Smooth muscle cell (in vitro differentiated cells): Measurements from ENCODE around the gene MYO3B. TPM values are rescaled to one million over a fixed set of nuclear protein-coding genes. Genes with fewer than 3 reads are reported as not detected.

ENCODE experiments used
- DNase-seq: peaks from one replicate; lab custom pipeline; 2025; ENCODE audit not compliant: unreplicated experiment; lab: John Stamatoyannopoulos, UW
- H2AFZ ChIP-seq: fragments of 200-600 bp; sonication (generic); 2 replicates; pipeline ENCODE4 v1.6.0; 2016; ENCODE audit warnings: antibody characterized with exemption, low read depth, mild to moderate bottlenecking
- H3F3A ChIP-seq: fragments of 200-600 bp; sonication (generic); 2 replicates; pipeline ENCODE4 v1.6.0; 2017; ENCODE audit warnings: antibody characterized with exemption, low read depth
- H3K27ac ChIP-seq: fragments of 200-600 bp; sonication (generic); 2 replicates; pipeline ENCODE4 v1.5.1; 2016; ENCODE audit warnings: low read depth, mild to moderate bottlenecking
- H3K27me3 ChIP-seq: fragments of 200-600 bp; sonication (generic); 2 replicates; pipeline ENCODE4 v1.6.1; 2016; ENCODE audit warnings: low read depth, mild to moderate bottlenecking
- H3K36me3 ChIP-seq: fragments of 200-600 bp; sonication (generic); 2 replicates; pipeline ENCODE4 v1.5.1; 2016; ENCODE audit warnings: low read depth
- H3K4me1 ChIP-seq: fragments of 200-600 bp; sonication (generic); 2 replicates; pipeline ENCODE4 v1.5.1; 2016; ENCODE audit warnings: low read depth
- H3K4me2 ChIP-seq: fragments of 200-600 bp; sonication (generic); 2 replicates; pipeline ENCODE4 v1.6.0; 2016; ENCODE audit warnings: mild to moderate bottlenecking
- H3K4me3 ChIP-seq: fragments of 200-600 bp; sonication (generic); 2 replicates; pipeline ENCODE4 v1.5.1; 2016; ENCODE audit warnings: mild to moderate bottlenecking
- H3K79me2 ChIP-seq: fragments of 200-600 bp; sonication (generic); 2 replicates; pipeline ENCODE4 v1.6.0; 2016; ENCODE audit warnings: low read depth, mild to moderate bottlenecking
- H3K9ac ChIP-seq: fragments of 200-600 bp; sonication (generic); 2 replicates; pipeline ENCODE4 v1.6.0; 2016; ENCODE audit warnings: low read depth
- H3K9me3 ChIP-seq: fragments of 200-600 bp; sonication (generic); replicated peaks from 2 replicates; pipeline ENCODE4 v1.5.1; 2016; ENCODE audit warnings: low read depth
- H4K20me1 ChIP-seq: fragments of 200-600 bp; sonication (generic); 2 replicates; pipeline ENCODE4 v1.6.0; 2016; ENCODE audit warnings: low read depth
- WGBS: methylation state at CpG from one replicate; pipeline ENCODE4 v1.1.7; 2016; ENCODE audit warnings: low lambda C conversion rate; 5-methylcytosine and 5-hydroxymethylcytosine counted together
- polyA plus RNA-seq: library from polyadenylated mRNA; unstranded; fragments of >200 nt; fragmentation: Nextera tagmentation; extraction: Ambion mirVana; gene quantifications from 2 replicates; pipeline ENCODE4 v1.2.1, GENCODE V29; 2016
- total RNA-seq: library from RNA; depleted of rRNA; stranded (reverse); fragments of >200 nt; gene quantifications from 2 replicates; pipeline ENCODE4 v1.2.3, GENCODE V29; 2014
- TF ChIP-seq, protein P1 (sequence below): fragments of 200-600 bp; sonication (generic); IDR thresholded peaks from 2 replicates; pipeline ENCODE4 v1.5.1; 2017; ENCODE audit warnings: borderline replicate concordance, mild to moderate bottlenecking, antibody characterized with exemption; ENCODE audit not compliant: insufficient read depth, poor library complexity, severe bottlenecking

The MYO3B gene
- total and polyA plus RNA-seq, 2 experiments from 2014 or later: 0.47 to 3.1 TPM

DNA sequence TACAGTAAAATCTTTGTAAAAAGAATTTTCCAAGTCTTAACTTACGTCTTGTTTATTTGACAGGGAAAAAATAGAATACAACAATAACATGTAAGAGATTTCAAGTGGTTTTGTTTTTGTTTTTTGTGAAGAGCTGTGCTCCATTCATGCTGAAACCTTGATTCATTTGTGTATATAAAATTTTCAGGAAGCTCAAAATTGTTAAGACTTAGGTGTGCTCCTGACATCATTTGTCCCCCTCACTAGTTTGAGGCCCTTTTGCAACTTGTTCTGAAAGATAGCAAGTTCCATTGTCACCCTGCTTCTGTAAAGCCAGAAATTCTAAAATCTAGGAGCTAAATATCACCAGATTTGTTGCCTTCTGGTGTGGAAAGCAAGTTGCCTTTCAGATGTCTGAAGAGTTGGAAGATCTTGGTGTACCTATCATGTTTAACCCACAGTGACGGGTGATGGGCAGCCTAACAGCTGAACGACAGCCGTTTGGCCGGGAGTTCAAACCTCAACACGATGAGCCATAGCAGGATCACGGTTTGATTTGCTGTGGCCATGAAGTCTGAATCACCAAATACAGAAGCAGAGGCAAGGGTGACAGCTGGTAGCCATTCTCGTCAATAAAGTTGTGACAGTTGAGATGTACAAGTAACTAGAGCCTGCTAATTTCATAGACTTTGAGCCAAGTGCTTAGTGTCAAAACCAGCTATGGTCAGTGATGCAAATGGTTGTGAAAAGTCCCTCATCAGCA, 331.7 kb downstream of the MYO3B start:
- Histone ChIP-seq H3K79me2 (no peaks in the 10 kb centered on the region), H3K27me3 (no peaks in the 10 kb centered on the region), H3K9me3 (no peaks in the 10 kb centered on the region), H3K4me2 (no peak overlapping the region), H3K9ac (no peak overlapping the region), H3K4me3 (no peak overlapping the region), H4K20me1 (no peaks in the 10 kb centered on the region), H3K4me1 (peaks cover 31% of the 10 kb centered on the region), H3K36me3 (no peaks in the 10 kb centered on the region), H2AFZ (no peak overlapping the region), H3K27ac (no peak overlapping the region), H3F3A (peaks cover 7% of the 10 kb centered on the region)
- TF ChIP-seq, protein P1, sequence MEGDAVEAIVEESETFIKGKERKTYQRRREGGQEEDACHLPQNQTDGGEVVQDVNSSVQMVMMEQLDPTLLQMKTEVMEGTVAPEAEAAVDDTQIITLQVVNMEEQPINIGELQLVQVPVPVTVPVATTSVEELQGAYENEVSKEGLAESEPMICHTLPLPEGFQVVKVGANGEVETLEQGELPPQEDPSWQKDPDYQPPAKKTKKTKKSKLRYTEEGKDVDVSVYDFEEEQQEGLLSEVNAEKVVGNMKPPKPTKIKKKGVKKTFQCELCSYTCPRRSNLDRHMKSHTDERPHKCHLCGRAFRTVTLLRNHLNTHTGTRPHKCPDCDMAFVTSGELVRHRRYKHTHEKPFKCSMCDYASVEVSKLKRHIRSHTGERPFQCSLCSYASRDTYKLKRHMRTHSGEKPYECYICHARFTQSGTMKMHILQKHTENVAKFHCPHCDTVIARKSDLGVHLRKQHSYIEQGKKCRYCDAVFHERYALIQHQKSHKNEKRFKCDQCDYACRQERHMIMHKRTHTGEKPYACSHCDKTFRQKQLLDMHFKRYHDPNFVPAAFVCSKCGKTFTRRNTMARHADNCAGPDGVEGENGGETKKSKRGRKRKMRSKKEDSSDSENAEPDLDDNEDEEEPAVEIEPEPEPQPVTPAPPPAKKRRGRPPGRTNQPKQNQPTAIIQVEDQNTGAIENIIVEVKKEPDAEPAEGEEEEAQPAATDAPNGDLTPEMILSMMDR: no peak
- 94% methylated on average over 8 of the region's 8 CpGs for WGBS
- no peak for DNase-seq

DNA sequence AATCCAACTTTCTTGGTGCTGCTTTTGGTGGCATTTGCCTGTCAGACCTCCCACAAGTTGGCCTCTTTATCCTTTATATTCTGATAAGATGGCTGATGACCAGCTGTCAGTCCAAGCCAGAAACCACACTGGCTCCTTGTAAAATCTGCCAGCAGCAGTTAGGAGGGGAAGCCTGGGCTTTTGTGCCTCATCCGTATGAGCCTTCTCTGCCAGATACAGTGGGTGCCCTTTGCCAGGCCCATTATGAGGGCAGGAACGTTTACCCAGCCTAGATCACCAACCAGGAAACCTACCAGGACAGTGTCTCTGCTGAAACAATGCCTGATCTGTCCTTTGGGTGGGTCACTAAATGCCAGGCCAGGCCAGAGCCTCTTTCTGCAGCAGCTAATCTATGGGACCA, 334.3 kb downstream of the MYO3B start:
- Histone ChIP-seq H3K4me1 (peaks cover 7% of the 10 kb centered on the region), H3K27me3 (peaks cover 24% of the 10 kb centered on the region), H3K36me3 (no peaks in the 10 kb centered on the region), H3K4me2 (peak overlapping the region; percentile 35), H3K27ac (peak overlapping the region; percentile 26), H3F3A (peaks cover 7% of the 10 kb centered on the region), H3K4me3 (no peak overlapping the region), H3K9ac (no peak overlapping the region), H2AFZ (no peak overlapping the region), H3K79me2 (no peaks in the 10 kb centered on the region), H3K9me3 (no peaks in the 10 kb centered on the region), H4K20me1 (no peaks in the 10 kb centered on the region)
- 19% methylated on average over 2 of the region's 2 CpGs for WGBS
- TF ChIP-seq, protein P1: no peak
- no peak for DNase-seq

DNA sequence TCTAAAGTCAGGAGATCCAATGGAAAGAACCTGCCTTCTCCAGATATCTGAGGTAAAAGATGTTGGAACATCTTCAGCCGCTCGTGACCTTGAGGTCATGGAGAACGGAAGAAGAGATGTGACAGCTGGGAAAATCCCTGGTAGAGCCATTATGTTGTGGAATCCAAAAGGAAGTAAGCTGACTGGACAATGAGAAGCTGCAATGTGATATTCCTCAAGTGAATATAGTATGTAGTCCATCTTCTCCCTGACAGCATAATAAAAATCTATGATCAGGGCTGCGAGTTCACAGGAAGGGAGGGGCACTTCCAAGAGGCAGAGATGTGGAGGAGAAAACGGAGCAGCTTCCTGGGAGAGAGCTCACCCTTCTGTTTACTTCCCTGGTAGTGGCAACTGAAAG, 336.2 kb downstream of the MYO3B start:
- 84% methylated on average over 5 of the region's 5 CpGs for WGBS
- H3K27me3 ChIP-seq: peaks cover 27% of the 10 kb centered on the region
- no peak overlapping the region for H3K4me3 ChIP-seq
- no peak overlapping the region for H2AFZ ChIP-seq
- H4K20me1 ChIP-seq: no peaks in the 10 kb centered on the region
- no peaks in the 10 kb centered on the region for H3K9me3 ChIP-seq
- H3K9ac ChIP-seq: no peak overlapping the region
- H3K4me2 ChIP-seq: no peak overlapping the region
- no peaks in the 10 kb centered on the region for H3K36me3 ChIP-seq
- no peak for DNase-seq
- no peaks in the 10 kb centered on the region for H3K79me2 ChIP-seq
- TF ChIP-seq, protein P1: no peak
- no peak overlapping the region for H3K27ac ChIP-seq
- peaks cover 7% of the 10 kb centered on the region for H3F3A ChIP-seq
- peaks cover 7% of the 10 kb centered on the region for H3K4me1 ChIP-seq

DNA sequence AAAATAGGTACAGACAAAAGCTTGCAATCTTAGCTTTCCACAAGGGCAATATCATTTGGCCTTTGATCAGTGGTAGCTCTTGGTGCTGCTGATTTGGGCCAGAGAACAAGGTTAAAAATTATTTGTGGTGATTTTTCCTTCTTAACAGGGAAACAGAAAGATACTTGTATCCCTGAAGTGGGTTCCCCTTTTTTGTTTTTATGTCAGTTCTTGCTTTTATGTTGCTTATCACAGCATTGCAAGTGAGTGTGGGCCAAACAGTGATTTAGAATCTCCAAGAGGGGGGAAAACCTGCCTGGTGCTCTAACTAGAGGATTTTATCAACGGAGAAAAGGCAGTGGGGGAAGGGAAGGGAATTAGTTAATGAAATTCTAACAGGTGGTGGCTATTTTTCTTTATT, 339.6 kb downstream of the MYO3B start:
- WGBS: 47% methylated on average over 1 of the region's 1 CpG
- no peak overlapping the region for H3K4me3 ChIP-seq
- no peaks in the 10 kb centered on the region for H3K9me3 ChIP-seq
- no peaks in the 10 kb centered on the region for H4K20me1 ChIP-seq
- DNase-seq: no peak
- no peaks in the 10 kb centered on the region for H3K36me3 ChIP-seq
- H3K27ac ChIP-seq: no peak overlapping the region
- TF ChIP-seq, protein P1: no peak
- no peaks in the 10 kb centered on the region for H3K79me2 ChIP-seq
- no peak overlapping the region for H2AFZ ChIP-seq
- H3K4me1 ChIP-seq: no peaks in the 10 kb centered on the region
- no peaks in the 10 kb centered on the region for H3F3A ChIP-seq
- peaks cover 27% of the 10 kb centered on the region for H3K27me3 ChIP-seq
- H3K9ac ChIP-seq: no peak overlapping the region
- no peak overlapping the region for H3K4me2 ChIP-seq
